Endothelial cell of umbilical vein (primary cell): ENCODE data around the gene GRM7. TPM values are rescaled to one million over a fixed set of nuclear protein-coding genes. Genes with fewer than 3 reads are reported as not detected.

ENCODE experiments used
- BruUV-seq: library from RNA; stranded (reverse); fragments of 400-500 nt; replicated peaks from 2 replicates; lab custom pipeline; 2021; lab: Mats Ljungman, UMichigan
- CTCF ChIA-PET: fragments of 300-600, 350-600 bp; sonication (Branson Sonifier 250); formaldehyde crosslinking; loops from one replicate; lab custom pipeline; 2021; ENCODE audit warnings: antibody characterized with exemption, inconsistent platforms; lab: Charles Lee
- POLR2A ChIA-PET: fragments of 300-600, 350-600 bp; sonication (Branson Sonifier 250); formaldehyde crosslinking; loops from one replicate; lab custom pipeline; 2021; ENCODE audit warnings: antibody characterized with exemption, inconsistent platforms; lab: Charles Lee
- DNase-seq: peaks from one replicate; pipeline ENCODE4 v3.0.0-alpha.2; 2011; ENCODE audit warnings: low read depth, low spot score
- FAIRE-seq: peaks from 2 replicates; lab custom pipeline; 2011; peaks lifted over from hg19 to GRCh38; lab: Jason Lieb, UNC
- H2AFZ ChIP-seq: 2 replicates; pipeline ENCODE4 v1.6.0; 2012; ENCODE audit warnings: low read depth, low read length, control low read depth, inconsistent platforms
- H3K27ac ChIP-seq: 2 replicates; pipeline ENCODE4 v1.5.1; 2011; ENCODE audit warnings: low read depth, mild to moderate bottlenecking, control low read depth, low read length, moderate library complexity; ENCODE audit not compliant: insufficient read depth
- H3K27me3 ChIP-seq, 2 experiments: 2 replicates each; pipeline versions ENCODE4 v1.6.0 to v1.6.1; 2011; ENCODE audit warnings: low read length in 2 of 2, mixed read lengths in 1 of 2; ENCODE audit not compliant: control insufficient read depth in 2 of 2, insufficient read depth in 2 of 2
- H3K36me3 ChIP-seq, 2 experiments: 2 replicates in 1 of 2; 3 replicates in 1 of 2; pipeline ENCODE4 v1.5.1; 2011; ENCODE audit warnings: low read length in 2 of 2, mild to moderate bottlenecking in 1 of 2, moderate library complexity in 1 of 2; ENCODE audit not compliant: control insufficient read depth in 2 of 2, insufficient read depth in 2 of 2; ENCODE audit errors: extremely low read depth in 1 of 2
- H3K4me1 ChIP-seq: 3 replicates; pipeline ENCODE4 v1.5.1; 2011; ENCODE audit warnings: mild to moderate bottlenecking, low read length; ENCODE audit not compliant: control insufficient read depth, insufficient read depth; ENCODE audit errors: extremely low read depth
- H3K4me2 ChIP-seq: 2 replicates; pipeline ENCODE4 v1.6.1; 2011; ENCODE audit warnings: low read length, control low read depth, mixed read lengths; ENCODE audit not compliant: insufficient read depth
- H3K4me3 ChIP-seq, 3 experiments: fragments of 200-600 bp in 1 of 3; sonication (generic), shearing (Covaris generic) in 1 of 3; replicated peaks in 1 of 3; 2 replicates each; pipeline ENCODE4 v1.5.1; 2011 to 2016; ENCODE audit warnings: control low read depth in 3 of 3, low read length in 3 of 3, mild to moderate bottlenecking in 2 of 3, inconsistent platforms in 1 of 3, low read depth in 1 of 3, moderate library complexity in 1 of 3; ENCODE audit not compliant: insufficient read depth in 1 of 3
- H3K79me2 ChIP-seq: 2 replicates; pipeline ENCODE4 v1.6.0; 2012; ENCODE audit warnings: low read length, inconsistent platforms; ENCODE audit not compliant: control insufficient read depth, insufficient read depth
- H3K9ac ChIP-seq: replicated peaks from 2 replicates; pipeline ENCODE3; 2011; ENCODE audit warnings: low read length, control low read depth; ENCODE audit not compliant: insufficient read depth; ENCODE audit errors: extremely low read depth
- H3K9me1 ChIP-seq: replicated peaks from 3 replicates; pipeline ENCODE4 v1.6.0; 2011; ENCODE audit warnings: mild to moderate bottlenecking, low read length; ENCODE audit not compliant: control insufficient read depth, insufficient read depth; ENCODE audit errors: extremely low read depth
- H3K9me3 ChIP-seq: replicated peaks from 2 replicates; pipeline ENCODE4 v1.5.1; 2012; ENCODE audit warnings: low read length, inconsistent platforms; ENCODE audit not compliant: control insufficient read depth, insufficient read depth
- H4K20me1 ChIP-seq: replicated peaks from 2 replicates; pipeline ENCODE3; 2011; ENCODE audit warnings: mild to moderate bottlenecking, low read length; ENCODE audit not compliant: control insufficient read depth, insufficient read depth; ENCODE audit errors: extremely low read depth
- CTCF ChIP-seq, 2 donors: IDR thresholded peaks; 1 replicate in 1 of 2; 2 replicates in 1 of 2; pipeline ENCODE4 v1.5.1; 2011; ENCODE audit warnings: low read length in 2 of 2, mild to moderate bottlenecking in 2 of 2, moderate library complexity in 2 of 2, control low read depth in 1 of 2, inconsistent platforms in 1 of 2, low read depth in 1 of 2; ENCODE audit not compliant: insufficient read depth in 1 of 2; ENCODE audit errors: extremely low read depth in 1 of 2
- EZH2 ChIP-seq: IDR thresholded peaks from 2 replicates; pipeline ENCODE4 v1.6.1; 2012; ENCODE audit warnings: borderline replicate concordance, low read depth, mild to moderate bottlenecking, moderate library complexity, low read length, inconsistent platforms; ENCODE audit not compliant: severe bottlenecking
- FOS ChIP-seq: IDR thresholded peaks from 2 replicates; pipeline ENCODE4 v1.6.1; 2011; ENCODE audit warnings: mild to moderate bottlenecking, low read length, moderate library complexity, borderline replicate concordance; ENCODE audit not compliant: insufficient read depth
- POLR2A ChIP-seq: IDR thresholded peaks from 2 replicates; pipeline ENCODE4 v1.6.1; 2012; ENCODE audit warnings: low read depth, mild to moderate bottlenecking, control low read depth, low read length
- POLR2AphosphoS5 ChIP-seq: IDR thresholded peaks from 2 replicates; pipeline ENCODE4 v1.6.1; 2012; ENCODE audit warnings: low read depth, mild to moderate bottlenecking, control low read depth, low read length, moderate library complexity; ENCODE audit not compliant: insufficient read depth
- dilution Hi-C: fragments of 300-500 bp; cut with MboI; formaldehyde crosslinking; loops from one replicate; pipeline ENCODE4 v1.15.0; 2019; ENCODE audit warnings: low sequenced_read_pairs; ENCODE audit not compliant: extremely low pct_ligation_motif_present
- intact Hi-C: fragments of 100-400 bp; cut with micrococcal nuclease; formaldehyde crosslinking; loops from one replicate; pipeline ENCODE4 v1.10.0; 2022
- polyA plus RNA-seq, 4 experiments: library from polyadenylated mRNA; depleted of rRNA in 3 of 4; stranded (reverse) in 3 of 4; unstranded in 1 of 4; fragments of >200 nt; gene quantifications; 2 replicates each; pipeline versions ENCODE4 v1.2.1 to v1.2.3, GENCODE V29; 2011 to 2012; ENCODE audit warnings: missing spikeins in 1 of 4
- total RNA-seq: library from RNA; stranded (reverse); gene quantifications from 2 replicates; pipeline ENCODE4 v1.2.3, GENCODE V29; 2021

The GRM7 gene
- total and polyA plus RNA-seq, 2 donors (not counting 3 experiments of a cell fraction or from before 2014, with no cell fraction given): 0.12 TPM; not detected in 1

DNA sequence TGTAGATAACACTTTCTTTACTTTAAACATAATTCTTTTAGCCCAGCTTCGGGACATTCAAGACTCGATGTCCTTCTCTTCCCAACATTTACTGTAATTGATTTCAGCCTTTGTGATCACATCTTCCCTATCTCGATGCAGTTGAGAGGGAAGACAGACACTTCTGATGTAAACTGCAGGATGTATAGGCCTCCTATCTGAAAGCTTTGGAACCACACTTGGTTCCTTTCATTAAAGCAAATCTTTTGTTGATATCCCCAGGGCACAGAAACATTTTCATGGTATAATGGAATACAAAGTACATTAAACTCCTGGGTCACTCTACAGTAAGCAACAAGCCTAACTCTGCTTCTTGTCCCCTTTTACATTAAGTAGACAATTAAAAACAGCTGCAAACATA lies 6.4 kb downstream of the GRM7 start:
- POLR2A ChIA-PET: no interaction called here

More for the DNA sequence above, 6.4 kb downstream of the GRM7 start:
- Histone ChIP-seq H3K4me2 (no peak overlapping the region), H3K27ac (no peak overlapping the region), H3K79me2 (no peaks in the 10 kb centered on the region), H3K4me3 (no peak overlapping the region), H3K27me3 (peaks cover 0 to 10% of the 10 kb centered on the region in 2 experiments), H3K9me3 (peaks cover 2% of the 10 kb centered on the region), H4K20me1 (no peaks in the 10 kb centered on the region), H3K9ac (no peak overlapping the region), H3K9me1 (no peaks in the 10 kb centered on the region), H2AFZ (no peak overlapping the region), H3K36me3 (no peaks in the 10 kb centered on the region), H3K4me1 (no peaks in the 10 kb centered on the region)
- no TSS peak for BruUV-seq
- intact Hi-C loops: no loop called here
- dilution Hi-C loops: no loop called here
- CTCF ChIA-PET: no interaction called here
- FAIRE-seq (no peak), DNase-seq (no peak)
- TF ChIP-seq EZH2 (no peak), FOS (no peak), POLR2A (no peak), CTCF (IDR thresholded peaks at IDR 0.05; ENCODE audit: extremely low read depth in 1 of 2, insufficient read depth in 1 of 2, low read depth in 1 of 2, low read length in 2 of 2) (no peak), POLR2AphosphoS5 (no peak)
